ENCODE results near the gene MAGEA10. TPM values are rescaled to one million over a fixed set of nuclear protein-coding genes. Genes with fewer than 3 reads are reported as not detected.
A peak's percentile ranks its signal among the peaks of the same experiment; 100 is the strongest.

Gene MAGEA10
- total and polyA plus RNA-seq, 9 of the 15 experiments (the other 6 are each of a cell fraction or from before 2014, with no cell fraction given), result 0.06 to 0.45 (median 0.15) TPM; not detected in 4

- TF ChIP-seq SMARCC2 (IDR thresholded peaks at IDR 0.05; ENCODE audit: low read depth) (0 out of 2 replicates have a peak, but pooled peaks have one; percentile 56), MAFF (IDR thresholded peaks at IDR 0.05; ENCODE audit: low read length) (peak; percentile 96), RUNX1 (IDR thresholded peaks at IDR 0.05; ENCODE audit: low read depth) (no peak), ELF4 (CRISPR knock-in tag; IDR thresholded peaks at IDR 0.05) (no peak), VEZF1 (CRISPR knock-in tag; IDR thresholded peaks at IDR 0.05) (peak; percentile 49), USF1 (CRISPR knock-in tag; IDR thresholded peaks at IDR 0.05) (no peak), MECOM (CRISPR knock-in tag; IDR thresholded peaks at IDR 0.05) (no peak), NFE2 (IDR thresholded peaks at IDR 0.05; ENCODE audit: low read depth) (peak; percentile 97), ZNF174 (CRISPR knock-in tag; IDR thresholded peaks at IDR 0.05) (no peak), ZNF274 (IDR thresholded peaks at IDR 0.05; ENCODE audit: borderline replicate concordance, low read depth, low read length) (no peak), RFX1 (IDR thresholded peaks at IDR 0.05) (peak; percentile 75), CBX8 (IDR thresholded peaks at IDR 0.05; ENCODE audit: borderline replicate concordance, extremely low read depth, low read depth, low read length, poor library complexity, severe bottlenecking) (no peak), ZKSCAN1 (IDR thresholded peaks at IDR 0.05; ENCODE audit: low read depth, low read length) (no peak), E2F1 (CRISPR knock-in tag; IDR thresholded peaks at IDR 0.05) (no peak), GATAD2A (IDR thresholded peaks at IDR 0.05) (no peak), FOXK2 (conservative IDR thresholded peaks at IDR 0.05 in 1 of 2, IDR thresholded peaks at IDR 0.05 in 1 of 2; ENCODE audit: low read depth in 2 of 2) (peak; percentile 42 to 72; a peak in 1 of 4 replicates), MLX (CRISPR knock-in tag; conservative IDR thresholded peaks at IDR 0.05) (no peak), HNRNPH1 (optimal IDR thresholded peaks at IDR 0.05; ENCODE audit: low read depth, low read length) (no peak), ZNF395 (CRISPR knock-in tag; IDR thresholded peaks at IDR 0.05) (peak; percentile 81)
Observed at GRCh38 chrX:152165033-152165743, 26.8 kb upstream of the MAGEA10 start (continued).
